HepG2 (cell line): ENCODE results near the gene ADGRB2.

ENCODE experiments used
- NFYB ChIP-seq: sonication (generic); formaldehyde crosslinking; IDR thresholded peaks from 2 replicates; pipeline ENCODE4 v1.4.0; 2020; ENCODE audit warnings: missing genetic modification reagents
- POLR2AphosphoS5 ChIP-seq: IDR thresholded peaks from 2 replicates; pipeline ENCODE4 v1.6.1; 2012; ENCODE audit warnings: low read depth, low read length
- SP1 ChIP-seq, 2 experiments: fragments of 450-650 bp in 1 of 2; sonication (generic) in 1 of 2; formaldehyde crosslinking in 1 of 2; IDR thresholded peaks; 2 replicates each; pipeline versions ENCODE4 v1.4.0 to v1.6.1; 2016 to 2020; ENCODE audit warnings: missing genetic modification reagents in 1 of 2
- ZFX ChIP-seq: sonication (generic); formaldehyde crosslinking; IDR thresholded peaks from 2 replicates; pipeline ENCODE4 v1.4.0; 2020; ENCODE audit warnings: mild to moderate bottlenecking, low read depth, missing genetic modification reagents, moderate library complexity

- no peak for TF ChIP-seq POLR2AphosphoS5
- TF ChIP-seq NFYB (CRISPR knock-in tag), result no peak
- TF ChIP-seq SP1 (IDR thresholded peaks at IDR 0.05), result no peak
- TF ChIP-seq SP1 (CRISPR knock-in tag; IDR thresholded peaks at IDR 0.05), result no peak
- TF ChIP-seq ZFX (CRISPR knock-in tag), result no peak
These were observed 15.5 kb upstream of the ADGRB2 start for GRCh38 chr1:31779687-31780086.
